ENCODE data around the gene CUX1.

The CUX1 gene

GRCh38 chr7:101943889-101944600 is 126.6 kb downstream of the CUX1 start:
- peaks cover 13% of the 10 kb centered on the region for H3K4me1 ChIP-seq (ENCODE audit: control insufficient read depth, insufficient read depth, low read length)
- no peak for TF ChIP-seq ZNF660 (tag by site-specific recombination; IDR thresholded peaks at IDR 0.05)
- no peak for TF ChIP-seq ZBTB1 (tag by site-specific recombination; IDR thresholded peaks at IDR 0.05)
- TF ChIP-seq, protein P1, sequence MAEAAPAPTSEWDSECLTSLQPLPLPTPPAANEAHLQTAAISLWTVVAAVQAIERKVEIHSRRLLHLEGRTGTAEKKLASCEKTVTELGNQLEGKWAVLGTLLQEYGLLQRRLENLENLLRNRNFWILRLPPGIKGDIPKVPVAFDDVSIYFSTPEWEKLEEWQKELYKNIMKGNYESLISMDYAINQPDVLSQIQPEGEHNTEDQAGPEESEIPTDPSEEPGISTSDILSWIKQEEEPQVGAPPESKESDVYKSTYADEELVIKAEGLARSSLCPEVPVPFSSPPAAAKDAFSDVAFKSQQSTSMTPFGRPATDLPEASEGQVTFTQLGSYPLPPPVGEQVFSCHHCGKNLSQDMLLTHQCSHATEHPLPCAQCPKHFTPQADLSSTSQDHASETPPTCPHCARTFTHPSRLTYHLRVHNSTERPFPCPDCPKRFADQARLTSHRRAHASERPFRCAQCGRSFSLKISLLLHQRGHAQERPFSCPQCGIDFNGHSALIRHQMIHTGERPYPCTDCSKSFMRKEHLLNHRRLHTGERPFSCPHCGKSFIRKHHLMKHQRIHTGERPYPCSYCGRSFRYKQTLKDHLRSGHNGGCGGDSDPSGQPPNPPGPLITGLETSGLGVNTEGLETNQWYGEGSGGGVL (tag by site-specific recombination; IDR thresholded peaks at IDR 0.05): no peak
- no peak for TF ChIP-seq ZNF610 (tag by site-specific recombination; IDR thresholded peaks at IDR 0.05; ENCODE audit: borderline replicate concordance)
- no peak for TF ChIP-seq ZNF148 (tag by site-specific recombination; IDR thresholded peaks at IDR 0.05; ENCODE audit: borderline replicate concordance)
- no peak for TF ChIP-seq ZNF76 (tag by site-specific recombination; IDR thresholded peaks at IDR 0.05; ENCODE audit: borderline replicate concordance, low read depth)
- no peak for TF ChIP-seq ZNF157 (tag by site-specific recombination; IDR thresholded peaks at IDR 0.05)
- TF ChIP-seq ZNF624 (tag by site-specific recombination; IDR thresholded peaks at IDR 0.05): no peak
- TF ChIP-seq BCL11B (tag by site-specific recombination; IDR thresholded peaks at IDR 0.05; ENCODE audit: low read depth): no peak
- no peak for TF ChIP-seq ZNF843 (tag by site-specific recombination; IDR thresholded peaks at IDR 0.05)
- TF ChIP-seq ZNF777 (tag by site-specific recombination; IDR thresholded peaks at IDR 0.05; ENCODE audit: borderline replicate concordance): no peak
- TF ChIP-seq, protein P2, sequence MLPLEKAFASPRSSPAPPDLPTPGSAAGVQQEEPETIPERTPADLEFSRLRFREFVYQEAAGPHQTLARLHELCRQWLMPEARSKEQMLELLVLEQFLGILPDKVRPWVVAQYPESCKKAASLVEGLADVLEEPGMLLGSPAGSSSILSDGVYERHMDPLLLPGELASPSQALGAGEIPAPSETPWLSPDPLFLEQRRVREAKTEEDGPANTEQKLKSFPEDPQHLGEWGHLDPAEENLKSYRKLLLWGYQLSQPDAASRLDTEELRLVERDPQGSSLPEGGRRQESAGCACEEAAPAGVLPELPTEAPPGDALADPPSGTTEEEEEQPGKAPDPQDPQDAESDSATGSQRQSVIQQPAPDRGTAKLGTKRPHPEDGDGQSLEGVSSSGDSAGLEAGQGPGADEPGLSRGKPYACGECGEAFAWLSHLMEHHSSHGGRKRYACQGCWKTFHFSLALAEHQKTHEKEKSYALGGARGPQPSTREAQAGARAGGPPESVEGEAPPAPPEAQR (tag by site-specific recombination; IDR thresholded peaks at IDR 0.05): no peak
- TF ChIP-seq ZNF830 (tag by site-specific recombination; IDR thresholded peaks at IDR 0.05; ENCODE audit: low read depth): no peak
- no peak for TF ChIP-seq SETDB1 (IDR thresholded peaks at IDR 0.05; ENCODE audit: insufficient read length, low read length)
- TF ChIP-seq ZNF658 (tag by site-specific recombination; IDR thresholded peaks at IDR 0.05): no peak
- TF ChIP-seq, protein P3, sequence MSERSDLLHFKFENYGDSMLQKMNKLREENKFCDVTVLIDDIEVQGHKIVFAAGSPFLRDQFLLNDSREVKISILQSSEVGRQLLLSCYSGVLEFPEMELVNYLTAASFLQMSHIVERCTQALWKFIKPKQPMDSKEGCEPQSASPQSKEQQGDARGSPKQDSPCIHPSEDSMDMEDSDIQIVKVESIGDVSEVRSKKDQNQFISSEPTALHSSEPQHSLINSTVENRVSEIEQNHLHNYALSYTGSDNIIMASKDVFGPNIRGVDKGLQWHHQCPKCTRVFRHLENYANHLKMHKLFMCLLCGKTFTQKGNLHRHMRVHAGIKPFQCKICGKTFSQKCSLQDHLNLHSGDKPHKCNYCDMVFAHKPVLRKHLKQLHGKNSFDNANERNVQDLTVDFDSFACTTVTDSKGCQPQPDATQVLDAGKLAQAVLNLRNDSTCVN (tag by site-specific recombination; optimal IDR thresholded peaks at IDR 0.05): no peak
- no peak for TF ChIP-seq ZNF184 (tag by site-specific recombination; IDR thresholded peaks at IDR 0.05)
- ChIA-PET POLR2A (no interaction called here), CTCF (no interaction called here)
- H3K36me3 ChIP-seq (ENCODE audit: control insufficient read depth in 2 of 2, insufficient read depth in 1 of 2, low read length in 2 of 2): no peaks in the 10 kb centered on the region
- H3K27ac ChIP-seq (ENCODE audit: extremely low read depth, low read depth, low read length): no peak overlapping the region
- H3K4me3 ChIP-seq (ENCODE audit: low read depth, low read length): no peak overlapping the region
- H3K9me3 ChIP-seq (ENCODE audit: control insufficient read depth, insufficient read depth, low read depth, low read length): no peaks in the 10 kb centered on the region

DNA sequence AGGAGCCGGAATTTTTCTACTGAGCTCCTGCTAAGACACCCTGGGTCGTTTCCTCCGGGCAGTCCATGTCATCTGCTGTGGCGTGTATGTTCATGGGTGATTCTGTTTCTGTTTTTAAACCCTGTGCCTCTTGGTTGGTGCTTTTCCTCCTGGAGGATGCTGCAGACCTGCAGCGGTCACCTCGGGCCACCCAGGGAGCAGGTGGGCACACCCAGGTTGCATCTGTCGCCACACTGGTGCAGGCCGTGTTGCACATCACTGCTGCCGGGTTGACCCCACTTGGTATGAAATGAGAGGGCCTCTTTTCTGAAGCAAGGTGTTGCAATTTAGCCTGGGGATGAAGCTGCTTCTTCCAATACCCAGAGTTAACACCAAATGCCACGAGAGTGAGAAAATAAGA is 127.2 kb downstream of the CUX1 start:
- H3K27ac ChIP-seq (ENCODE audit: extremely low read depth, low read depth, low read length): no peak overlapping the region
- CTCF ChIA-PET: no interaction called here
- TF ChIP-seq ZNF19 (tag by site-specific recombination; IDR thresholded peaks at IDR 0.05; ENCODE audit: low read depth) (no peak), ZBTB11 (tag by site-specific recombination; conservative IDR thresholded peaks at IDR 0.05; ENCODE audit: low read depth) (no peak), ZBTB1 (tag by site-specific recombination; IDR thresholded peaks at IDR 0.05) (no peak)
- TF ChIP-seq, protein P4, sequence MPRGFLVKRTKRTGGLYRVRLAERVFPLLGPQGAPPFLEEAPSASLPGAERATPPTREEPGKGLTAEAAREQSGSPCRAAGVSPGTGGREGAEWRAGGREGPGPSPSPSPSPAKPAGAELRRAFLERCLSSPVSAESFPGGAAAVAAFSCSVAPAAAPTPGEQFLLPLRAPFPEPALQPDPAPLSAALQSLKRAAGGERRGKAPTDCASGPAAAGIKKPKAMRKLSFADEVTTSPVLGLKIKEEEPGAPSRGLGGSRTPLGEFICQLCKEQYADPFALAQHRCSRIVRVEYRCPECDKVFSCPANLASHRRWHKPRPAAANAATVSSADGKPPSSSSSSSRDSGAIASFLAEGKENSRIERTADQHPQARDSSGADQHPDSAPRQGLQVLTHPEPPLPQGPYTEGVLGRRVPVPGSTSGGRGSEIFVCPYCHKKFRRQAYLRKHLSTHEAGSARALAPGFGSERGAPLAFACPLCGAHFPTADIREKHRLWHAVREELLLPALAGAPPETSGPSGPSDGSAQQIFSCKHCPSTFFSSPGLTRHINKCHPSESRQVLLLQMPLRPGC (tag by site-specific recombination; IDR thresholded peaks at IDR 0.05): no peak
- TF ChIP-seq, protein P5, sequence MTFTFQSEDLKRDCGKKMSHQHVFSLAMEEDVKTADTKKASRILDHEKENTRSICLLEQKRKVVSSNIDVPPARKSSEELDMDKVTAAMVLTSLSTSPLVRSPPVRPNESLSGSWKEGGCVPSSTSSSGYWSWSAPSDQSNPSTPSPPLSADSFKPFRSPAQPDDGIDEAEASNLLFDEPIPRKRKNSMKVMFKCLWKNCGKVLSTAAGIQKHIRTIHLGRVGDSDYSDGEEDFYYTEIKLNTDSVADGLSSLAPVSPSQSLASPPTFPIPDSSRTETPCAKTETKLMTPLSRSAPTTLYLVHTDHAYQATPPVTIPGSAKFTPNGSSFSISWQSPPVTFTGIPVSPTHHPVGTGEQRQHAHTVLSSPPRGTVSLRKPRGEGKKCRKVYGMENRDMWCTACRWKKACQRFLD (tag by site-specific recombination; IDR thresholded peaks at IDR 0.05): no peak

More for the DNA sequence above, 127.2 kb downstream of the CUX1 start:
- peaks cover 13% of the 10 kb centered on the region for H3K4me1 ChIP-seq (ENCODE audit: control insufficient read depth, insufficient read depth, low read length)
- no peaks in the 10 kb centered on the region for H3K36me3 ChIP-seq (ENCODE audit: control insufficient read depth in 2 of 2, insufficient read depth in 1 of 2, low read length in 2 of 2)
- H3K9me3 ChIP-seq (ENCODE audit: control insufficient read depth, insufficient read depth, low read depth, low read length): no peaks in the 10 kb centered on the region
- no peak overlapping the region for H3K4me3 ChIP-seq (ENCODE audit: low read depth, low read length)
- POLR2A ChIA-PET: no interaction called here
